ENCODE measurements around the gene WNT1.

The WNT1 gene

DNA sequence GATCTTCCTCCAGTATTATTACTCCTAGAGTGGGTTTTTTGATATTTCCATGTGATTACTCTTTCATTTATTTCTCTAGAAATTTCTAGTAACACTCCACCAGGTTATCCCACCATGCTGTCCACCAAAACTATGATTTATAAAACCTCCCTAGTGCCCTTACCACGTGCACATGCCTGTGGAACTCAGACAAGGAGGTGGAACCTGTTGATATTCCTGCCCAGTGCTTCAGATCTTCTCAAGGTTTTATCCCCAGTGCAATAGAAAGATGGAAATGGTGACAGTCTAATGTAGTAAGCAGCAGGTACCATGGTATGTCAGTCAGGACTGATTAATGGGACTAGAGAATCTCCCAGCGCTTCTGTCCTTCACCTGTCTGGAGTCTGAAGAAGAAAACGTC, 17.3 kb upstream of the WNT1 start:
- in situ Hi-C loops (cut with MboI; ENCODE audit: low sequenced_read_pairs): no loop called here

DNA sequence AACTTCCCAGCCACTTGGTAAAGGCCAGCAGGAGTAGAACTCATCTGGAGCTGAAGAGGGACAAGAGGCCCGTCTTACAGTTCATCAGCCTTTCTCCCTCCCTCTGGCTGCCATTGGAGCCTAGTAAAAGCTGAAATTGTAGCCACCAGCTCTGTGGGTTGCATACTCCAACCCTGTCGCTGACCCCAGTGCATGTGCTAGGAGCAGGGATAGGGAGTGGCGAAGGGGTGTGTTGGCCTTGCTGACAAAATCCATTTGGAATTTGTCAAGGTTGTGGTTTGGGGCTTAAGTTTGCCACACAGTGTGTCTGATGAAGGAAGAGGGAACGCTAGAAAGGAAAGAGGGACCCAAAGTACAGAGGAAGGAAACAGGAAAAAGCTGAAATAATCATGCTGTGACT, 16.8 kb upstream of the WNT1 start:
- in situ Hi-C loops (cut with MboI; ENCODE audit: low sequenced_read_pairs): no loop called here

DNA sequence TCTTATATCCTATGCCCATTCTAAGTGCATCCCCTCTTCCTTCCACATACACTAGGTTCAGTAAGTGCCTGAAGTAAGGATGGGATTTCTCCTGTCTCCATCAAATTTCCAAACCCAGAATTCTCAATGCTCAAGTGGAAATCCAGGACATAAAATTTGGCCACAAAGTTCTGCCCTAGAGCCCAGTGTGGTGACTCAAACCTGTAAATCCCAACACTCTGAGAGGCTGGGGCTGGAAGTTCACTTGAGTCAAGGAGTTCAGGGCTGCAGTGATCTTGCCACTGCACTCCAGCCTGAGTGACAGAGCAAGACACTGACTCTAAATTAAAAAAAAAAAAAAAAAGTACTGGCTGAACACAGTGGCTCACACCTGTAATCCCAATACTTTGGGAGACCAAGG, 16.3 kb upstream of the WNT1 start:
- in situ Hi-C loops (cut with MboI; ENCODE audit: low sequenced_read_pairs): no loop called here

DNA sequence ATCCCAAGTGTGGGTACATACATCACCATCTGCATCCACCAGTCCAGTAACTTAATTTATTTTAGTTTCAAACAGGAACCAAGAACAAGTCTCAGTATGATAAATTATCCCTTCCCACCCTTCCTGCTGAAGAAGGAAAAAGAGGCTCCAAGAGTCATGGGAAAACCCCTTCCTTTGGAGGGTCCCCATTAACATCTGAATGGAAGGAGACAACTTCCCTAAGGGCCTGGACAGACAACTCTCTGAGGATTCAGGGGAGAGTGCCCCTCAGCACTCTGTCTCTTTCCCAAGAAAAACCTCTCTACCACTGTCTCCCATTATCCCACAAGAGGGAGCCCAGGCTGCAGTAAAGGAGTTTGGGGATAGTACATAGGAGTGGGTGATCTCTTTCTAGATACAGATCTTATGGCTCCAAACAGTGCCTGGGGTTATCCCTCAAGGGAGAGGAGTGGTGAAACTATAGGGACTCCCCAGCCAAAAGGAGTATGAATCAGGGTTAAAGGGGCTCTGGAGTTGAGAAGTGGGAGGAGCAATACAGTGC, 12.8 kb upstream of the WNT1 start:
- in situ Hi-C loops (cut with MboI; ENCODE audit: low sequenced_read_pairs): no loop called here

DNA sequence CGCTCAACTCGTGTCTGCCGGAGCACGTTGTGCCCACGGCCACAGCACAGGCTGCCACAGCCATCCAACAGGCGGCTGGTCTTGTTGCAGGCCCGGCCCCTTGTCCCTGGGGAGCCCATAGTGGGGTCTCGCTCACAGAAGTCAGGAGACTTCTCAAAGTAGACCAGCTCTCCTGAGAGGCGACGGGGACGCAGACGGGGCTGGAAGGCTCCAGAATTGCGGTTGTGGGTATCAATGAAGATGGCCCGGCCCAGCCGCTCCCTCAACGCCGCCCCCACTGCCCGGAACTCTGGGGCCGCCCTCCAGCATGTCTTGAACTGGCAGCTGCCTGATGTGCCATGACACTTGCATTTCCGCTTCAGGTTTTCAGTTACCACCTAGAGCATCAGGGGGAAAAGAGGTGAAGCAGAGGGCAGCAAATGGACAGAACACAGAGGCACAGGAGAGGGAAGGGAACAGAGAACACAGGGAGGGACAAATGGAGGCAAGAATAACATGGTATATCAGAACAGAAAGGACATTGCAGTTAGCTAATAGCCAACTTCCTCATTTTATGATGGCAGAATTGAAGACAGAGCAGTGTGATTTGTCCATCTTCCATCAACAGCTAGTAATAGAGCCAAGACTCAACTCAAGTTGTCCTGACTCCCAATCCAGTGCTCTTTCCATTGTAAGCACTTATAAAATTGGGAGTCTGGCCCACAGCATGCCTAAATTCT, 11.8 kb upstream of the WNT1 start:
- in situ Hi-C loops (cut with MboI; ENCODE audit: low sequenced_read_pairs): no loop called here

DNA sequence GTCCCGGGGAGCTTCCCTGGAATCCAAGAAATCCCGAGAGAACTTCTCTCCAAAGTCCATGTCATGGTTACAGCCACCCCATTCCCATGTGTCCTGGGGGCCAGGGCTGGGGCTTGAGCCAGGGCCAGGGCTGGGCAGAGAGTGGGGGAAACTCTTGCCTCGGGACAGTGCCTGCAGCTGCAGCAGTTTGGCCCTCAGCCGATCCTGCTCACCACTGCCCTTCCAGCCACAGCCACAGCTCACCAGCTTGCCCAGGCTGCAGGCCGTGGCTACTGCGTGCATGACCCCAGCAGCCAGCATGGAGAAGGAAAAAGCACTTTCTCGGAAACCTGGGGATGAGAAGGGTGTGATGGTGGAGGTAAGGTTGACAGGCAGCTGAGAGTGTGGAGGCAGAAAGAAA, 10.1 kb upstream of the WNT1 start:
- in situ Hi-C loops (cut with MboI; ENCODE audit: low sequenced_read_pairs): no loop called here

DNA sequence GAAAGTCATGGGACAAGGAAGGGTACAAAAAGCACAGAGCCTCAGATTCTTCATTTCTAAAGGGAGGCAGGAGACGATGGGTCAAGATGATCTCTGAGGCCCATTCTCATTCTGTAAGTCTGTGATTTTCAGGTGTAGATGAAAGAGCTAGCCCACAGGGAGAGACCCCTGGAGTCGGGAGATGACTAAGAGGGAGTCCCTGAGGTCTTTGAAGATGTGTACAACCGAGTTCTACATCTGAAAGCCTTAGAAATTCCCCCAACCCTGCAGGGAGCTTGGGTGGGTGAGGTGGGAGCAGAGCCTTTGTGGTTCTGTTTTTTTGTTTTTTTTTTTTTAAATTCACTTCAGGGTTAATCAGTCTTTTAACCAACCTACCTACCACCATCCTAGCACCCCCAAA, 9.7 kb upstream of the WNT1 start:
- in situ Hi-C loops (cut with MboI; ENCODE audit: low sequenced_read_pairs): no loop called here

DNA sequence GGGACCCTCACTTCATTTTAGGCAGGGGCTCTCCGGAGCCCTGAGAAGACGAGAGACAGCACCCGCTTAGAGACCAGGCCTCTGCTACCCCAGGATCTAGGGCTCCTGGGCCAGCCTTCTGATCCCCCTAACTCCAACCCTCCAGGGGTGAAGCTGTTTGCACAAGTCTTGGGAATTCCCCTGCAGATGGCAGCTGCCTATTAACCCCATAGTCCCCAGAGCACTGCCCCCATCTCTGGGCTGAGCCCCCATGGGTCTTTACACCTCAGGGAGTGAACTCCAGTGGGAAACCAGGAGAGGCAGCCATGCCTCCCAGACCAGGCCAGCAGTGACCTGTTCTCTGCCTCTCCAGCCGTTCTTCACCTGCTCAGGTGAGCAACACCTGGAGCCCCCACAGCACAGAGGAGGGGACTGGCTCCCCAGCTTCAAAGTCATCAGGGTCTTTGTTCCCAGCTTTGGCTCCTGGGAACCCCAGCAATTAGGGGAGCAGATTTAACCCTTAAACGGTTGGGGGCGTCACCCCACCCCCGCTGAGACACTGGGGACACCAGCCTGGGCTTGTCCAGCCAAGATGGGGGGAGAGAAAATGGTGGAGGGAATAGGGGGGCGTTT, 8.9 kb upstream of the WNT1 start:
- in situ Hi-C loops (cut with MboI; ENCODE audit: low sequenced_read_pairs): no loop called here

DNA sequence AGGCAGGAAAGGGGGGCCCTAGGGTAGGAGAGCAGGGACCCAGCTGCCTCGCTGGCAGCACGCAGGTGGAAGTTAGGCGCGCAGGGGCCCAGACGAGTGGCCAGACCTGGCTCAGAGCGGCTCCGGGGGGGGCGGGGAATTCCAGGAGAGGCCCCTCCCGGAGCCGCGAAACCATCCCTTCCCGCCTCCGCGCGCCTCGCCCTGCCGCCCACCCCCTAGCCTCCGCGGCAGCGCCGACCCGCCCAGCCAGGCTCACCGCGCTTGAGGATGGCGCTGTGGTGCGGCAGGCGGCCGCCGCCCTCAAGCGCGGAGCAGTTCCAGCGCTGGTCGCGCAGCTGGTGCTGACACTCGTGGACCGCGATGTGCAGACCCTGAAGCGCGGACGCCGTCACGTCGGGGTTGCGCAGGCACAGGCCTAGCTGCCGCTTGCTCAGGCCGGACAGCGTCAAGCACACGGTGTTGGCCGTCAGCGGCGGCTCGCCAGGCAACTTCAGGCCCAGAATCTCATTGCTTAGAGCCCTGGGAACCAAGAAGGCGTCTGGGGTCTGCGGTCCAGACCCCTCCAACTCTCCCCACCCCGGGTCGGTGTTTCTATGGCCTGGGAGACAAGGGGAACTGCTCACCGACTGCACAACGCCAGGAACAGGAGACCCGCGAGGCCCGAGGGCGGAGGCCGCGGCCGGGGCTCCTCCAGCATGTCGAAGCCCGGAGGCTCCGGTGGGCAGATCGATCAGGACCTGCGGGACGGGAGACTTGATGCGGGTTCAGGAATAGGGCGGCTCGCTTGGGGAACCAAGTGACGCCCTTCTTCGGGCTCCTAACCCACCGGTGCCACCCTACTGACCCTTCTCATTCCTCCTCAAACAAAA, 8.1 kb upstream of the WNT1 start:
- in situ Hi-C loops (cut with MboI; ENCODE audit: low sequenced_read_pairs): no loop called here

DNA sequence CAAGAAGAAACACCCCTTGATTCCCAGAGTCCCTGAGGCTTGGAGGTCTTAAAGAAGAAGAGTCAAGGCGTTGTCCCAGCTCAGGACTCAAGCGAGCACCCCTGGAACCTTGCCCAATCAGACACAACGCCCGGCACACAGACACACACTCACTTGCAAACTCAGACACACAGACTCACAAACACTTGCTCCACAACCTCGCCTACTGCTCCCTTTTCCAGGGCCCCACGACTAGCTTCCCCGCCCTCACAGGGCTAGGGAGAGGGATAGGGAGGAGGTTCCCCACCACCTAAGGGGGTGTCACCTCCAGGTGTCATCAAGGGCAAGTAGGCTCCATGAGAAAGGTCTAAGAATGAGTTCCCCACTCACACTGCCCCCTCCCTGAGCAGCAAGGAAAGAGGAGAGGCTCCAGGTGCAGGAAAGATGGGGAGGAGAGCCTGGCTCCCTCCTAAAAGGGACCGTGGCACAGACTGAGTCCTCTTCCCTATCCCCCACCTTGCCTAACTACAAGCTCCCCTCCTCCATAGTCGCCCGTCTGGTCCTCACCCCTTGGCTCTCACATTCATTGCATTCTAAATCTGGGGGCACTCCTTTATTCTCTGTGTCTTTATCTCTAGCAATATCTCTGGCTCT, 7.3 kb upstream of the WNT1 start:
- in situ Hi-C loops (cut with MboI; ENCODE audit: low sequenced_read_pairs): no loop called here

DNA sequence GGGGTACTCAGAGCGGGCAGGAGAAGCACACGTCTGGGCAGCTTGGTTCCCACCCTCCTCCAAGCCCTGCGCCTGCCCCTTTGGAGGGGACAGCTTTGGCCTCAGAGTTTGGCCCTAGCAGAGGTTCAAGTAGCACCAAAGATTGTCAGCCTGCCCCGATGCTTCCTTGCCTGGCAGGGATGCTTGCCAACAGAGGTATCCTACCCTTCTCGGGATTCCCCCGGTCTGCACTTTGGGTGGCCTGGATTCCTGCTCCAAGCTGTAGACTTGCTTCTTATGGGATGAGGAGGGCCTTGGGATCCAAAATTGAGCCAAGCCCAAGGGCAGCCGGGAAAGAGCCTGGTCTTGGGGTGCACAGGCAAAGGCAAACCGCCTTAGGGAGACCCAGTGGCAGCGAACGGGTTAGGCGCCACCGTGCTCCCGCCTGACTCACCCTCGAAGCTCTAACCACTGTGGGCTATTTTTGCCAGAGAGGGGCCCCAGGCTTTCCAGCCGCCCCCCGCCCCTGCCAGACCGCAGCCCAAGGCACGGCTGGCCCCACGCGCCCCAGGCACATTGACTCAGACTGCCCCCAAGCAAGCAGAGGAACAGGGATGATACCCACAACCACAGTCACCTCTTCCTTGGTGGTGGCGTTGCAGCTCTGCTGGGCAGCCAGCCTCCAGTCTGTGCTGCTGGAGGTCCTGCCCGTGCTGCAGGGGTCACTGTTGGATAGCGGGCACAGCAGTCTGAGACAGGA, 5.7 kb upstream of the WNT1 start:
- in situ Hi-C loops (cut with MboI; ENCODE audit: low sequenced_read_pairs): no loop called here

DNA sequence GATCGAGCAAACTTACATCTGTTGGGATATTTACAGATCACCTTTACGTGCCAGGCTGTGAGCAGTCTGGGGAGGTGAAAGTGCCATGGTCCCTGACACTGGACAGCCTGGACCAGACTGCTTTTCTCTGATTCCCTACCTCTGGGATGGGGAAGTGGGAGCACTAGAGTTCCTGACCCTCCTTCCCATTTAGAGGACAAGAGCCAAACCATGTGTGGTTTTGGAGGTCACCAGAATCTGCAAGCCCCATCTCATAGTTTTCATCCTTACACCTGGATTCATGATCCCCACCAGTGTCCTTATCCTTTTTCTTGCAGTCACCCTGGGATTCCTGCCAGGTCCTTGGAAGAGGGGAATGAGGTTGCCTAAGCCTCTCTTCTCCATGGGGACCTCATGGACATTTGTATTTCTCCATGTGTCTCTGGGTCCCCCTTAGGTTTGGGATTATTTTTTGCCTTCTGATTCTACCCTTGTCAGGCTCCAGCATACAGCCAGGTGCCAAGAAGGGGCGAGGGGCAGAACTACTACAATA, 5.1 kb upstream of the WNT1 start:
- in situ Hi-C loops (cut with MboI; ENCODE audit: low sequenced_read_pairs): no loop called here

DNA sequence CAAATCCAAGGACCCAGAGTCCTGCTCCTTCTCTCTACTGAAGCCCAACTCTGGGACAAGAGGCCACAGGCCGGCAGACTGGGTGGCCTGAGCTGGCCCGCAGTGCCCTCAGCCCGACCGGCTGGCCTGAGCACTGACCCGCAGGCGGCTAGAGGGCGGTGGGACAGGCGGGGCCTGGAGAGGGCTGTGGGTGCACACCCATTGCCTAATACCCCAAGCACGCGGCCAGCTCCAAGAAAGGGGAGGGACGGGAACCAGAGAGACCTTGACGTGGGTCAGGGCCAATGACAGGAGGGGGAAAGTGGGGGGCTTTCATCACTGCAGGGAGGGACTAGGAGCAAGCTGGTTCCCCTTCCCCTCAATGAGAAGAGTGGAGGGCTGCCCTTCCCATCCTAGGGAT, 4.6 kb upstream of the WNT1 start:
- in situ Hi-C loops (cut with MboI; ENCODE audit: low sequenced_read_pairs): no loop called here

DNA sequence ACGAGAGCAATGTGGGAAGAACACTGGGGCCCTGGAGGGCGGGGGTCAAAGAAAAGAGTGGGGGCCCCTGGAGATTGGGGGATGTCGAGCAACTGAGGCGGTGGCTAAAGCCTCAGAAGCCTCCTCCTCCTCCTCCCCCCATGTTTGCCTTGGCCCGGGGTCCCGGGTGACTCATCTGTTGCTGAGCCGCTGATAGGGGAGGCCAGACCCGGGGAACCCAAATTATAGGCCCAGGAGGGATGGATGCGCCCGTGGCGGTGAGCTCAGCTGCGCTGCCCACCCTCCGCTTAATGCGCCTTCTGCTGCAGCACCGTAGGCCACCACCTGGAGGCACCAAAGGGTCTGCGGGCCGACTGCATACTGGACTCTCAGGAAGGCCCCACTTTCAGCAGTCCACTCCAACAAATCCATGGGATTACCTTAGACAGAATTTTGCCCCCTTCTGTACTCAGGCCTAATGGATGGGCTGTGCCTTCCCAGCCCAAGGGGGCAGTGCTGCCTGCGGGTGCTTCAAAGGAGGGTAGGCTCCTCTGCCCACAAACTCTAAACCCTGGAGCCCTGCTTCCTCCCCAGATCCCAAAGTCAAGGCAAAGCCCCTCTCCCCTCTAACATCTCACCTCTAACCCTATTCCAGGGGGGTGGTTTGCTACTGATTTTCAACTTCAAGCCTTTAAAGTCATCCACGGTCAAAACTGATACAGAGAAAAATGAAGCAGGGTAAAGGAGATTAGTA, 4.0 kb upstream of the WNT1 start:
- in situ Hi-C loops (cut with MboI; ENCODE audit: low sequenced_read_pairs): no loop called here

DNA sequence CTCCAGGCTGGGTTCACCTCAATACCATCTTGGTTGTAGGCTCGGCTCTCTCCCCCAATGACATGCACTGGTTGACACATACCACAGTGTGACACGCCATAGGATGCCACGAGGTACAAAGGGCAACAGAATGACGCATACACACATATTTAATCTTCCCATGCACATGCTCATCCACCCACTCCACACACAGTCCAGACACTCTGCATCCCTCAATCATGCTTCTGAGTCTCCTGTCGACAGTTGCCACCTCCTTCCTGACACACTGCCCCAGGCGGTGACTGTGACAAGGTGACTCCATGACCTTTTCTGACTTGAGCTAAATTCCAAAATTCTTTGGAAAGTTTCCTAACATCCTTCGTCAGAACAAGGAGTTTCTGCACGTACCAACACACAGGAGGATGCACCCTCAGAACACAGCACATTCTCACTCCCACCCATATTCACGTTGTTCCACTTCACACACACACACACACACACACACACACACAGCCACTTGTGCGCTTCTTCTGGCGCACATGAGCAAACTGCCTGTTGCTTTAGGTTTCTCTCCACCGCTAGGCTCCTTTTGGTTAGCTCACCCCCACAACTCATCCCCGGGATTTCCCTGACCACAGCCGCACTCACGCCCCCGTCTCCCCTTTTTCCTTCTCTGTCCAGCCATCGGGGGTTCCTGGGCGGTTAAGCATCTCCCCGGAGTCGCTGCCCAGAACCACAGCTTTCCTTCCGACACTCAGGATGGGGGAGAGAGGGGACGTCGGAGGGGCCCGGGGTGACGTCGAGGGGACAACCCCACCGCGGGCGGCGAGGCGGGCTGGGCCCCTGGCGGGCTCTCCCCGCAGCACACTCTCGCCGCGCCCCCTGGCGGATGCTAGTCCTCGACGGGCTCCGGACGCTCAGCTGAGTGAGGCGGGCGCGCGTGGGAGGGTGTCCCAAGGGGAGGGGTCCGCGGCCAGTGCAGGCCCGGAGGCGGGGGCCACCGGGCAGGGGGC, 536 bp upstream of the WNT1 start:
- in situ Hi-C loops (cut with MboI; ENCODE audit: low sequenced_read_pairs): no loop called here

DNA sequence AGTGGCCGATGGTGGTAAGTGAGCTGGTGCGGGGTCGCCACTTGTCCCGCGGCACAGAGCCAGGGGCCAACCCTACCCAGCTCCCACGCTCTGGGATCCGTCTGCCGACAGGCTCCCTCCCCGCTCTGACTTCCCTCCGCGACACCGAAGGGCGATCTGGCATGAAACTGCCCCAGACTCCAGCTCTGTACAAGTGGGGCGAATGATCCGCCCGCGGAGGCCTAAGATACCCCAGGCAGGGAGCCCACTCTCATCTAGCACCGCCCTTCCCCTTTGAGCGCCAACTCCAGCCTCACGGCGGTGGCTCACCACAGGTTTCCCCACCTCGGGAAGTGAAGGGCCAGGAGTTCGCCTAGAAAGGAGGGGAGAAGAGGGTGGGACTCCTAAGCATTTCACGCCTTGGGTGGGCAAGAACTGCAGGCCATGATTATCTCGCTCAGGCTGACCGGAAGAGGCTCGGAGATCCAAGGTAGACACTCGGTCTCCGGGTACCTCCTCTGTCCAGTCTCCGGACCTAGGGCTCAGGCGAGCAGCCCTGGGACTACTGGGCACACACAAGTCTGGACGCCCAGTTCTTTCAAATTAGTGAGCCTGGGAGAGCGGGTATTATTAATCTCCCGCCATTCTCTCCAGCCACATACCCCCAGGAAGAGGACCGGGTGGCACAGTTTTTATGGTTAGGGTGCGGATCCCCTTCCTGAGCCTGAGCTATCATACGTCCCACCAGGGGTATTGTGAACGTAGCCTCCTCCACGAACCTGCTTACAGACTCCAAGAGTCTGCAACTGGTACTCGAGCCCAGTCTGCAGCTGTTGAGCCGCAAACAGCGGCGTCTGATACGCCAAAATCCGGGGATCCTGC, 849 bp downstream of the WNT1 start:
- in situ Hi-C loops (cut with MboI; ENCODE audit: low sequenced_read_pairs): no loop called here

DNA sequence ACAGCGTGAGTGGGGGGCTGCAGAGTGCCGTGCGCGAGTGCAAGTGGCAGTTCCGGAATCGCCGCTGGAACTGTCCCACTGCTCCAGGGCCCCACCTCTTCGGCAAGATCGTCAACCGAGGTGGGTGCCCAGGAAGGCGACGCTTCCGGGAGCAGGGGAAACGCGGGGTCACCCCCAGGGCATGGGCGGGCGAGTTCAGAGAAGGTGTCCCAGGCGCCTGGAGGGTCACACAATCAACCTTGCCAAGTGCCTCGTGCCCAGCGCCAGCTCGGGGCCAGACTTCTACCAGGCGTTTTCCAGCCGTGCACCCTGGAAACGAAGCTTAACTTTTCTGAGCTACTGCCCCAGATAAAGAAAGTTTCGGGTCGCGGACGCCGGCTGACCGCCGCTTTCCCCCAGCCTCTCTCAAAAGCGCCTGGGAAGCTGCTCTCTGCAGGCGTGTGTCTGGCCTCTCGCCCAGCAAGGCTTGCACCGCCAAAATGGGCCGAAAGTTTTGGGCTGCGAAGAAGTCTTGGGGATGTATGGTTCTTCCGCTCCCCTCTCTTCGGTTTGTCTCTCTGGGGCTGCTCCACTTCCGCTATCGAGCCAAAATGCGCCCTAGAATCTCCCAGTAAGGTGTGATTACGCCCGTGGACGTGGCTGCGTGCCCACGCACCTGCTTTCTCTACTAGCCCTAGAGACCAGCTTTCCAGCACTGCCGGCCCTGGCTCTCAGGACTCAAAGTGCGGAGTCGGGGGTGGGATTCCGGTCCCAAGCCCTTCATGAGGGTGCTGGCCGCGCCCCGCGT, 1.7 kb downstream of the WNT1 start:
- in situ Hi-C loops (cut with MboI; ENCODE audit: low sequenced_read_pairs): no loop called here

All from hTERT RPE-1 (cell line).